Measurements from ENCODE around the gene SMYD1. TPM values are rescaled to one million over a fixed set of nuclear protein-coding genes. Genes with fewer than 3 reads are reported as not detected.

Gene SMYD1
- total RNA-seq, 3 donors from 2014 or later (not counting 1 experiment from before 2014, with no cell fraction given) = not detected

DNA sequence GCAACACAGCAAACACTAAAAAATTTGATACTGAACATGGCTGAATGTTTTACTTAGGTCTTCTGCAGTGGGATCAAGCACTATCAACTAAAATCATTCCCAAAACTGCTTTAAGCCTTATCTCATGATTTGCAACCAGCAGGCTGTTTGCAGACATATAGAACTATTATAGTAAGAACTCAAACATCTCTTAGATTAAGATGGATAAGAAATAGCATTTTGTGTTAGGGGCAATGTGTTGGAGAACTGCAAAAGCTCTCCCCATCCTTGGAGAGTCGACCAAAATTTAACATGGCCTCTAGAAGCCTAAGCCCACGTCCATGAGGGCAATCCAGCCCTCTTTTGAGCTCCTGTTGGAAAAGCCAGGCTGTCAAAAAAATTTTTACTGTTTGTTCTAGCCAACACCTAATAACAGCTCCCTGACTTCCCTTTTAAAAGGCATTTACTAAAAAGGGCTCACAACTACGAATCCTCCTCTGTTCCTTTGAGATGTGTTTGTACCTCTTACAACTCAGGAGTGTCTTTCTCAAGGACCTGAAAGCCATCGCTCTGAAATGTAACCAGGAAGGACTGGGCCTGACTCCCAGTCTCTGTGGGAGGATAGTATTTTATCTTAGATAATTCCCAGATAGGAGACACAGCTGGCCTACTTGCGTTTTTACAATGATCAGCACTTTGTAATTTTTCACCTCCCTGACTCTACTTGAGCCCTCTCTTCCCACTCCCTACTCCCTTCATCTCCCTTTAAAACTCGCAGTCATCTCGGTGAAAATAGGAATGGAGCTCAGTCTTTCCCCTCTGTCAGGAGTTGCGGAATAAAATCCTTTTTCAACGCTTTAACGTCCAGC is 13.5 kb upstream of the SMYD1 start:
- DNase-seq (peak in 1 of 2 donors; percentile 19), ATAC-seq (no peak)
- no peaks in the 10 kb centered on the region for H3K27me3 ChIP-seq (ENCODE audit: control insufficient read depth, insufficient read depth, low read length)
- TF ChIP-seq, protein P1, sequence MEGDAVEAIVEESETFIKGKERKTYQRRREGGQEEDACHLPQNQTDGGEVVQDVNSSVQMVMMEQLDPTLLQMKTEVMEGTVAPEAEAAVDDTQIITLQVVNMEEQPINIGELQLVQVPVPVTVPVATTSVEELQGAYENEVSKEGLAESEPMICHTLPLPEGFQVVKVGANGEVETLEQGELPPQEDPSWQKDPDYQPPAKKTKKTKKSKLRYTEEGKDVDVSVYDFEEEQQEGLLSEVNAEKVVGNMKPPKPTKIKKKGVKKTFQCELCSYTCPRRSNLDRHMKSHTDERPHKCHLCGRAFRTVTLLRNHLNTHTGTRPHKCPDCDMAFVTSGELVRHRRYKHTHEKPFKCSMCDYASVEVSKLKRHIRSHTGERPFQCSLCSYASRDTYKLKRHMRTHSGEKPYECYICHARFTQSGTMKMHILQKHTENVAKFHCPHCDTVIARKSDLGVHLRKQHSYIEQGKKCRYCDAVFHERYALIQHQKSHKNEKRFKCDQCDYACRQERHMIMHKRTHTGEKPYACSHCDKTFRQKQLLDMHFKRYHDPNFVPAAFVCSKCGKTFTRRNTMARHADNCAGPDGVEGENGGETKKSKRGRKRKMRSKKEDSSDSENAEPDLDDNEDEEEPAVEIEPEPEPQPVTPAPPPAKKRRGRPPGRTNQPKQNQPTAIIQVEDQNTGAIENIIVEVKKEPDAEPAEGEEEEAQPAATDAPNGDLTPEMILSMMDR (IDR thresholded peaks at IDR 0.05) = no peak
- H3K9me3 ChIP-seq (ENCODE audit: control insufficient read depth, insufficient read depth, low read length) = no peaks in the 10 kb centered on the region
- intact Hi-C loops (cut with micrococcal nuclease) = loop anchor here (2.0 kb wide), 1 partner anchor 1613 kb away; the partner anchor contains the start of gene KDM3A
- Mint-ChIP-seq H3K4me1 (peaks cover 41 to 49% of the 10 kb centered on the region in 2 donors), H3K4me3 (peak overlapping the region; percentile 94), H3K27me3 (ENCODE audit: low read depth in 2 of 2) (no peaks in the 10 kb centered on the region), H3K36me3 (no peaks in the 10 kb centered on the region), H3K27ac (peak overlapping the region; percentile 90 to 99), H3K9me3 (no peaks in the 10 kb centered on the region)
- peaks cover 1% of the 10 kb centered on the region for H3K36me3 ChIP-seq (ENCODE audit: control insufficient read depth, insufficient read depth, low read length)
- H3K4me3 ChIP-seq (ENCODE audit: low read length) = peak overlapping the region; percentile 65
- WGBS (ENCODE audit: insufficient coverage) = 63% methylated on average over 9 of the region's 10 CpGs
- H3K4me1 ChIP-seq (ENCODE audit: control insufficient read depth, insufficient read depth, low read length) = peaks cover 16% of the 10 kb centered on the region
- peak overlapping the region; percentile 87 for H3K27ac ChIP-seq (ENCODE audit: low read length)

DNA sequence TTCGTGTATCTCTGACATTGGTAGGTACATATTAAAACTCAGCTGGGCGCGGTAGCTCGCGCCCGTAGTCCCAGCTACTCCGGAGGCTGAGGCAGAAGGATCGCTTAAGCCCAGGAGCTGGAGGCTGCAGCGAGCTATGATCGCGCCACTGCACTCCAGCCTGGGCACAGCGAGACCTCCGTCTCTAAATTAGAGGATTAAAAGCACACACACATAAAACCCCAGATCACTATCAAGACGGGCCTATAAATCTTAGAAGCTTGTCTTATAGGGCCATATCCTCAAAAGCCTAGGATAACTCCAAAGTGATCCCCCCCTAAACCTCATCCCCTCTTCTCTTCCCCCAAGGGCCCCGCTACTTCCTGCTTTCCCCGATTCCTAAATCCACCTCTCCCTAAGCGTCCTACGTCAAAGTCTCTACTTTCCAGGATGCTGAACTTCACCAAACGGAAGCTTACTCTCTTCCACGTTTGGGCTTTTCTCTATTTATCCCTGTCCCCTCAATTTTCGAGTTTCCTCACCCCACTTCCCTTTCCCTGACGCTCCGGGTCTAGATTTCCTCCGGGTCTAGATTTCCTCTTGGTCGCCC is 12.7 kb upstream of the SMYD1 start:
- peak in 1 of 2 donors; percentile 41 for DNase-seq
- peaks cover 41 to 47% of the 10 kb centered on the region in 2 donors for H3K4me1 Mint-ChIP-seq

DNA sequence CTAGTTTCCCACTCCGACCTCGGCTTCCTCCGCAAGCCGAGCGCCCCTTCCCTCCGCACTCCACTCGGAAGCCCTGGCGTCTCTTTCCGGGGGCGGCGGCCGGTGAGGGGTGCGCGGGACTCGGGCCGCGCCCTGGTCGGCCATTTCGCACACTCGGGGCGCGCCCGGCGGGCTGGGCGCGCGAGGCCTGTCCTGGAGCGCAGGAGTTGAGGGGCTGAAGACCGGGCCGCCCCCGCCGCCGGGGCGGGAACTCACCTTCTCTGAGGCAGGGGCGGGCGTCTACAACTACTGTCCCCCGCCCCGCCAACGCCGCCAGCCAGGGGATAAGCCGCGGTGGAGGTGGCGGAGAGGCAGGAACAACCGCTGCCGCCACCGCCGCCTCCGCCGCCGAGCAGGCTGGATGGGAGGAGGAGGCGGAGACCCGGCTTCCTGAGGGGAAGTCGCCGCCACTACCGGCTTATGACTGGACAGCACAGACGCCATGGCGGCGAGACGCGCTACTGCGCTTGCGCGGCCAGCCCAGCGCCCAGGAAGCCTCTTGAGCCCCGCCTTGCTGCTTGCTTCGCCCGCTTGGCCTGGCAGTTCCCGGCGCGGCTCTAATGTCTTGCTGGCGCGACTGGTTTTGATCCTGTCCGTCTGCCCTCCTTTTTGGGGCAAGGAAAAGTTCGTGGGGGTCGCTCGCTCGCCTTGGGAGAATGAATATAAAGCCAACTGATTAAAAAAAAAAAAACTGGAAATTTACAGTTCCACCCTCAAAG is 12.1 kb upstream of the SMYD1 start, which contains the start of gene KRCC1:
KRCC1 (minus strand) TSS at position 413 of the 758 bp plus-strand sequence. CDS start 27,220 bp downstream, outside the sequence.
- Mint-ChIP-seq H3K4me1 (peaks cover 41 to 42% of the 10 kb centered on the region in 2 donors), H3K36me3 (no peaks in the 10 kb centered on the region)
- H3K4me1 ChIP-seq (ENCODE audit: control insufficient read depth, insufficient read depth, low read length) = peaks cover 16% of the 10 kb centered on the region

More for the DNA sequence above, 12.7 kb upstream of the SMYD1 start:
- Mint-ChIP-seq H3K27ac (peak overlapping the region; percentile 90 to 99), H3K36me3 (no peaks in the 10 kb centered on the region), H3K27me3 (ENCODE audit: low read depth in 2 of 2) (no peaks in the 10 kb centered on the region), H3K9me3 (no peaks in the 10 kb centered on the region), H3K4me3 (peak overlapping the region; percentile 94)
- WGBS (ENCODE audit: insufficient coverage) = 27% methylated on average over 25 of the region's 25 CpGs
- Histone ChIP-seq H3K4me3 (ENCODE audit: low read length) (peak overlapping the region; percentile 65), H3K27me3 (ENCODE audit: control insufficient read depth, insufficient read depth, low read length) (no peaks in the 10 kb centered on the region), H3K9me3 (ENCODE audit: control insufficient read depth, insufficient read depth, low read length) (no peaks in the 10 kb centered on the region), H3K27ac (ENCODE audit: low read length) (peak overlapping the region; percentile 87), H3K36me3 (ENCODE audit: control insufficient read depth, insufficient read depth, low read length) (no peaks in the 10 kb centered on the region), H3K4me1 (ENCODE audit: control insufficient read depth, insufficient read depth, low read length) (peaks cover 16% of the 10 kb centered on the region)
- no peak for ATAC-seq
- TF ChIP-seq, protein P1 (IDR thresholded peaks at IDR 0.05) = no peak
- intact Hi-C loops (cut with micrococcal nuclease) = loop anchor here (1.0 to 2.0 kb wide), 2 partner anchors 39 to 1614 kb away; partner anchors contain the start of genes KDM3A and RNU2-63P

More for the DNA sequence above, 12.1 kb upstream of the SMYD1 start, which contains the start of gene KRCC1:
- H3K27me3 Mint-ChIP-seq (ENCODE audit: low read depth in 2 of 2) = no peaks in the 10 kb centered on the region
- DNase-seq (peak; percentile 91 to 98), ATAC-seq (peak; percentile 93 to 97 (median 94))
- under 1% methylated on average over 76 of the region's 77 CpGs for WGBS (ENCODE audit: insufficient coverage)
- Histone ChIP-seq H3K9me3 (ENCODE audit: control insufficient read depth, insufficient read depth, low read length) (no peaks in the 10 kb centered on the region), H3K27ac (ENCODE audit: low read length) (peak within 1 kb of the TSS; percentile 87), H3K27me3 (ENCODE audit: control insufficient read depth, insufficient read depth, low read length) (no peaks in the 10 kb centered on the region), H3K36me3 (ENCODE audit: control insufficient read depth, insufficient read depth, low read length) (no peaks in the 10 kb centered on the region), H3K4me3 (ENCODE audit: low read length) (peak within 1 kb of the TSS; percentile 65)
- H3K4me3 Mint-ChIP-seq = peak within 1 kb of the TSS; percentile 94
- H3K9me3 Mint-ChIP-seq = no peaks in the 10 kb centered on the region
- TF ChIP-seq, protein P1 (IDR thresholded peaks at IDR 0.05) = no peak
- intact Hi-C loops (cut with micrococcal nuclease) = loop anchor here (1.0 to 2.0 kb wide), 2 partner anchors 39 to 1615 kb away; partner anchors contain the start of genes KDM3A and RNU2-63P
- H3K27ac Mint-ChIP-seq = peak within 1 kb of the TSS; percentile 90 to 99

Data from natural killer cell (primary cell).